Nephron (organoid): ENCODE measurements around the gene TBL1X.

Experiments
- H3K27ac Mint-ChIP-seq, 3 experiments: 2 replicates each; pipeline ENCODE4 v1.8.0; 2020; ENCODE audit warnings: mixed read lengths in 3 of 3, mild to moderate bottlenecking in 2 of 3, moderate library complexity in 1 of 3
- H3K27me3 Mint-ChIP-seq: 2 replicates; pipeline ENCODE4 v1.8.0; 2021; ENCODE audit warnings: low read depth, mild to moderate bottlenecking, moderate library complexity, mixed read lengths
- H3K36me3 Mint-ChIP-seq: 2 replicates; pipeline ENCODE4 v1.8.0; 2020; ENCODE audit warnings: low read depth, mixed read lengths
- H3K4me1 Mint-ChIP-seq: 2 replicates; pipeline ENCODE4 v1.8.0; 2020; ENCODE audit warnings: mixed read lengths
- H3K4me3 Mint-ChIP-seq, 3 experiments: 2 replicates each; pipeline ENCODE4 v1.8.0; 2020; ENCODE audit warnings: mild to moderate bottlenecking in 3 of 3, mixed read lengths in 3 of 3, moderate library complexity in 2 of 3
- H3K9me3 Mint-ChIP-seq: 2 replicates; pipeline ENCODE4 v1.8.0; 2020; ENCODE audit warnings: mixed read lengths
- TF ChIP-seq, protein P1 (sequence below), 3 experiments: fragments of 200-600 bp; sonication (generic); IDR thresholded peaks; one replicate each; pipeline ENCODE4 v1.5.0; 2021; ENCODE audit warnings: antibody characterized with exemption in 3 of 3; ENCODE audit not compliant: unreplicated experiment in 3 of 3

The TBL1X gene

GRCh38 chrX:9582956-9583355, 118.1 kb downstream of the TBL1X start:
- peaks cover 10% of the 10 kb centered on the region for H3K4me1 Mint-ChIP-seq
- H3K27ac Mint-ChIP-seq = no peak overlapping the region
- peaks cover 10% of the 10 kb centered on the region for H3K36me3 Mint-ChIP-seq
- no peak overlapping the region for H3K4me3 Mint-ChIP-seq
- TF ChIP-seq, protein P1, sequence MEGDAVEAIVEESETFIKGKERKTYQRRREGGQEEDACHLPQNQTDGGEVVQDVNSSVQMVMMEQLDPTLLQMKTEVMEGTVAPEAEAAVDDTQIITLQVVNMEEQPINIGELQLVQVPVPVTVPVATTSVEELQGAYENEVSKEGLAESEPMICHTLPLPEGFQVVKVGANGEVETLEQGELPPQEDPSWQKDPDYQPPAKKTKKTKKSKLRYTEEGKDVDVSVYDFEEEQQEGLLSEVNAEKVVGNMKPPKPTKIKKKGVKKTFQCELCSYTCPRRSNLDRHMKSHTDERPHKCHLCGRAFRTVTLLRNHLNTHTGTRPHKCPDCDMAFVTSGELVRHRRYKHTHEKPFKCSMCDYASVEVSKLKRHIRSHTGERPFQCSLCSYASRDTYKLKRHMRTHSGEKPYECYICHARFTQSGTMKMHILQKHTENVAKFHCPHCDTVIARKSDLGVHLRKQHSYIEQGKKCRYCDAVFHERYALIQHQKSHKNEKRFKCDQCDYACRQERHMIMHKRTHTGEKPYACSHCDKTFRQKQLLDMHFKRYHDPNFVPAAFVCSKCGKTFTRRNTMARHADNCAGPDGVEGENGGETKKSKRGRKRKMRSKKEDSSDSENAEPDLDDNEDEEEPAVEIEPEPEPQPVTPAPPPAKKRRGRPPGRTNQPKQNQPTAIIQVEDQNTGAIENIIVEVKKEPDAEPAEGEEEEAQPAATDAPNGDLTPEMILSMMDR (IDR thresholded peaks at IDR 0.05; ENCODE audit: unreplicated experiment in 3 of 3) = no peak
- H3K9me3 Mint-ChIP-seq = peaks cover 6% of the 10 kb centered on the region
- no peaks in the 10 kb centered on the region for H3K27me3 Mint-ChIP-seq

DNA sequence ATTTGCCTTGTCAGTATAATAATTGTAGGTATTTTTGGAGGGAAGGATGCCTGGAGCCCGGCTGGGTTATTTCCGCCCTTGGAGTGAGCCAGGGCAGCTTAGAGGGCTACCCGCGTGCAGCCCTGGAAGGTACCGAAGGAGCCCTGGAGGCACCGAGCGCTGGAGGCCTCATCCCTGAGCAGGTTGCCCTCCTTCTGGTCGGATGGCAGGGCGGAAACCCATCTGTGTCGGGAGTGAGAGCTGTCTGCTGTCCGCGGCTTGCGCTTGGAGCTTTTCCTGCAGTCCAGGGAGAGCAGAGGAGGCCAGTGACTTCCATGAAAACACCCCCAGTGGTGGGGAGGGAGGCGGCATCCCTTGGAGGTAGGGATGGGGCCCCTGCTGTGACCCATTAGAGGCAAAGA, 122.1 kb downstream of the TBL1X start:
- TF ChIP-seq, protein P1 (IDR thresholded peaks at IDR 0.05; ENCODE audit: unreplicated experiment in 3 of 3) = no peak
- no peak overlapping the region for H3K4me3 Mint-ChIP-seq
- H3K9me3 Mint-ChIP-seq = peaks cover 5% of the 10 kb centered on the region
- H3K4me1 Mint-ChIP-seq = peaks cover 6% of the 10 kb centered on the region
- H3K36me3 Mint-ChIP-seq = peaks cover 25% of the 10 kb centered on the region
- H3K27ac Mint-ChIP-seq = no peak overlapping the region
- H3K27me3 Mint-ChIP-seq = no peaks in the 10 kb centered on the region

DNA sequence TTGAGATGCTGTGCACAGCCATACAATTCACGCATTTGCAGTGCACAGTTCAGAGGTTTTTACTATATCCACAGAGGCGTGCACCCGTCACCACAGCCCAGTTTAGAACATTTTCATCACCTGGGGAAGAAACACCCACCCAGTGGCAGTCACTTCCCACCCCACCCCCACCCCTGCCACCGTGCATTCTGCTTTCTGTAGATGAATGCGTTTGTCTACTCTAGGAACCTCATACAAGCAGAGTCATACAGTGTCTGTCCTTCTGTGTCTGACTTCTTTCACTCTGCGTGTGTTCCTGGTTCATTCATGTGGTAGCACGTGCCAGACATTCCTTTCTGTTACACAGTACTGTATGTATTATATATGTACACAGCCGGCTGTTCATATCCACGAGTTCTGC, 122.8 kb downstream of the TBL1X start:
- Mint-ChIP-seq H3K36me3 (peaks cover 32% of the 10 kb centered on the region), H3K27ac (no peak overlapping the region)

DNA sequence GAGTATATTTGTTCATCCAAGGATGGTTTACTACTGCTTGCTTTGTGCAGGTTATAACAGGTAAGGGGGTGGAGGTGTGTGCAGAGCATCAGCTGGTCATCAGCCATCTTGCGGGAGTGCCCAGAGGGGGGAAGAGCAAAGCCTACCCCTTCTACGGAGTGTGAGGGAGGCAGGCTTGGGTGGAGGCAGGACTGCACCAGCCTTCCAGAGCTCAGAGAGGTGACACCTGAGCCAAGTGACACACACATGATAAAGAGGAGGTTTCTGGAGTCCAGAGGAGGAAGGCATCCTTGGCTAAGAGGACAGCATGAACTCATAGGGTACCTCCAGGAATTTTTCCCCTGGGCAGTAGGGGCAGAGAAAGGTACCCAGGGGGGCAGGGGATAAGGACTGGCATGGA, 126.6 kb downstream of the TBL1X start:
- TF ChIP-seq, protein P1 (IDR thresholded peaks at IDR 0.05; ENCODE audit: unreplicated experiment in 3 of 3) = no peak
- Mint-ChIP-seq H3K4me3 (no peak overlapping the region), H3K27ac (no peak overlapping the region), H3K4me1 (no peaks in the 10 kb centered on the region), H3K27me3 (no peaks in the 10 kb centered on the region), H3K36me3 (peaks cover 25% of the 10 kb centered on the region), H3K9me3 (peaks cover 7% of the 10 kb centered on the region)

More for the DNA sequence above, 122.8 kb downstream of the TBL1X start:
- Mint-ChIP-seq H3K9me3 (peaks cover 9% of the 10 kb centered on the region), H3K4me1 (no peaks in the 10 kb centered on the region), H3K27me3 (no peaks in the 10 kb centered on the region), H3K4me3 (no peak overlapping the region)
- TF ChIP-seq, protein P1 (IDR thresholded peaks at IDR 0.05; ENCODE audit: unreplicated experiment in 3 of 3) = no peak

DNA sequence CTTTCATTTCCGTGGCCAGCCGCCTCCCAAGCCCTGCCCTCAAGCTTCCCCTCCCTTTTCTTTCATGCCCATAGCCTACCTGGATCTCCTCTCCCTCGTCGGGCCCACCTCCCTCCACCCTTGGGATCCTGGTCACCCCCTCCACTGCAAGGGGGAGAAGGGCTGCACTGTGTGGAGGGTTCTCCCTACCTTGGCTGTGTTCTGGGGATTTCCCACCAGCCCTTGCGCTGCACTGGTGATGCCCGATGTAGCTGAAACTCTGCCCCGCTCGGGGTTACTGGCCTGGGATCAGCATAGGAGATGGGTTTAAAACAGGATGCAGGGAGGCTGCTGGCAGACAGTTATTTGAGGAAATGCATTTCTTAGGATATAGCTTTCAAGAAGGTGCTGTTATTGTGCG, 128.9 kb downstream of the TBL1X start:
- Mint-ChIP-seq H3K4me1 (no peaks in the 10 kb centered on the region), H3K27me3 (no peaks in the 10 kb centered on the region), H3K9me3 (peaks cover 7% of the 10 kb centered on the region), H3K27ac (no peak overlapping the region), H3K36me3 (peaks cover 25% of the 10 kb centered on the region), H3K4me3 (no peak overlapping the region)
- TF ChIP-seq, protein P1 (IDR thresholded peaks at IDR 0.05; ENCODE audit: unreplicated experiment in 3 of 3) = no peak

DNA sequence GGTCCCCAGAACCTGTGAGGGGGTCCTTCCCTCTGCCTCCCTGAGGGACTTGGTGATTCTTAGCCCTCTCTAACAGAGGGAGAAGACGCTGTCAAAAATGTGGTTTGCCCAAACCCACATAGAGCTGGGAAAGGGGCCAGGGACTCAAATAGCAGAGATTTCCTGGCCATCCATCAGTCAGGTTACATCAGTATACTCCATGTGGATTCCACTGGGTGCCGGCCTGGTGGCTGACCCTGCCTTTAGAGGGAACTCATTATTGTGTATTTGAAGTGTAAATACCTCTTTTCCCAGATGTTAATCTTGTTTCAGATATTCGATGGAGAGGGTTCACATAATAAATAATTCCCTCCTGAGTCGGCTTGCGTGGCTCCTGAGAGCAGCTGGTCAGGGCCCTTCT, 130.3 kb downstream of the TBL1X start:
- Mint-ChIP-seq H3K4me3 (no peak overlapping the region), H3K27me3 (no peaks in the 10 kb centered on the region), H3K9me3 (peaks cover 16% of the 10 kb centered on the region), H3K27ac (no peak overlapping the region), H3K36me3 (peaks cover 25% of the 10 kb centered on the region), H3K4me1 (no peaks in the 10 kb centered on the region)
- TF ChIP-seq, protein P1 (IDR thresholded peaks at IDR 0.05; ENCODE audit: unreplicated experiment in 3 of 3) = no peak
